SK-N-SH (cell line): ENCODE data around the gene GSC2. TPM values are rescaled to one million over a fixed set of nuclear protein-coding genes. Genes with fewer than 3 reads are reported as not detected.

Source experiments
- CTCF ChIA-PET: fragments of 300-600, 350-600 bp; formaldehyde crosslinking; extraction: SDS; loops from one replicate; lab custom pipeline; 2021; lab: Yijun Ruan, JAX
- POLR2A ChIA-PET: fragments of 350-600 bp; sonication (Branson Sonifier 250); formaldehyde crosslinking; extraction: SDS; loops from one replicate; lab custom pipeline; 2020; ENCODE audit warnings: antibody characterized with exemption, inconsistent platforms; lab: Yijun Ruan, JAX
- DNase-seq: peaks from one replicate; pipeline ENCODE4 v3.0.0; 2012
- H2AFZ ChIP-seq: fragments of 200-600 bp; sonication (generic); 2 replicates; pipeline ENCODE4 v1.8.1; 2016; ENCODE audit warnings: antibody characterized with exemption, mild to moderate bottlenecking, low read depth
- H3F3A ChIP-seq: fragments of 200-600 bp; sonication (generic); replicated peaks from 2 replicates; pipeline ENCODE3; 2016; ENCODE audit warnings: antibody characterized with exemption, mild to moderate bottlenecking; ENCODE audit not compliant: insufficient read depth
- H3K27ac ChIP-seq, 2 experiments: fragments of 200-500 bp in 1 of 2; fragments of 200-600 bp in 1 of 2; sonication (Bioruptor generic) in 1 of 2; sonication (generic), shearing (Covaris generic) in 1 of 2; 2 replicates each; pipeline versions ENCODE4 v1.5.1 to v1.6.1; 2014 to 2016; ENCODE audit warnings: low read depth in 2 of 2, inconsistent platforms in 1 of 2, low read length in 1 of 2, mild to moderate bottlenecking in 1 of 2, mixed read lengths in 1 of 2
- H3K27me3 ChIP-seq: fragments of 200-600 bp; sonication (generic), shearing (Covaris generic); 2 replicates; pipeline ENCODE4 v1.6.1; 2016; ENCODE audit warnings: mixed run types; ENCODE audit not compliant: insufficient read depth
- H3K36me3 ChIP-seq, 2 experiments: fragments of 200-500 bp in 1 of 2; fragments of 200-600 bp in 1 of 2; sonication (Bioruptor generic) in 1 of 2; sonication (generic) in 1 of 2; replicated peaks in 1 of 2; 2 replicates each; pipeline versions ENCODE3 to v1.5.1; 2014 to 2016; ENCODE audit warnings: low read length in 1 of 2, mild to moderate bottlenecking in 1 of 2; ENCODE audit not compliant: insufficient read depth in 2 of 2, control insufficient read depth in 1 of 2
- H3K4me1 ChIP-seq, 2 experiments: fragments of 200-500 bp in 1 of 2; fragments of 200-600 bp in 1 of 2; sonication (Bioruptor generic) in 1 of 2; sonication (generic), shearing (Covaris generic) in 1 of 2; 2 replicates each; pipeline versions ENCODE4 v1.5.1 to v1.6.1; 2014 to 2016; ENCODE audit warnings: low read depth in 1 of 2, low read length in 1 of 2, mixed run types in 1 of 2; ENCODE audit not compliant: insufficient read depth in 2 of 2, control insufficient read depth in 1 of 2
- H3K4me2 ChIP-seq: fragments of 200-600 bp; sonication (generic), shearing (Covaris generic); 2 replicates; pipeline ENCODE4 v1.6.1; 2017; ENCODE audit warnings: mixed run types
- H3K4me3 ChIP-seq, 2 experiments: fragments of 200-500 bp in 1 of 2; fragments of 200-600 bp in 1 of 2; sonication (Bioruptor generic) in 1 of 2; sonication (generic), shearing (Covaris generic) in 1 of 2; 2 replicates each; pipeline versions ENCODE4 v1.5.1 to v1.8.1; 2014 to 2016; ENCODE audit warnings: low read depth in 2 of 2, inconsistent platforms in 1 of 2, low read length in 1 of 2, mild to moderate bottlenecking in 1 of 2, mixed read lengths in 1 of 2, moderate library complexity in 1 of 2
- H3K79me2 ChIP-seq: fragments of 200-600 bp; sonication (generic); 2 replicates; pipeline ENCODE4 v1.8.1; 2017; ENCODE audit warnings: mild to moderate bottlenecking; ENCODE audit not compliant: insufficient read depth
- H3K9ac ChIP-seq: fragments of 200-600 bp; sonication (generic); 2 replicates; pipeline ENCODE4 v1.6.1; 2017; ENCODE audit warnings: mixed run types
- H3K9me2 ChIP-seq: fragments of 200-600 bp; sonication (generic); 2 replicates; pipeline ENCODE4 v1.6.1; 2017; ENCODE audit warnings: mixed run types
- H3K9me3 ChIP-seq: fragments of 200-600 bp; sonication (generic); 2 replicates; pipeline ENCODE4 v1.6.1; 2017; ENCODE audit warnings: mixed run types, mild to moderate bottlenecking, moderate library complexity
- H4K20me1 ChIP-seq: fragments of 200-600 bp; sonication (generic); 2 replicates; pipeline ENCODE4 v1.6.1; 2017; ENCODE audit warnings: mild to moderate bottlenecking, mixed run types; ENCODE audit not compliant: insufficient read depth
- CHD2 ChIP-seq: fragments of 150-350 bp; IDR thresholded peaks from 2 replicates; pipeline ENCODE4 v1.6.1; 2018; ENCODE audit warnings: low read length; ENCODE audit not compliant: partially characterized antibody
- CTCF ChIP-seq: fragments of 200-600 bp; sonication (generic); IDR thresholded peaks from 2 replicates; pipeline ENCODE4 v1.6.1; 2017; ENCODE audit warnings: antibody characterized with exemption, mild to moderate bottlenecking, moderate library complexity
- ELF1 ChIP-seq: IDR thresholded peaks from 2 replicates; pipeline ENCODE4 v1.4.0; 2012
- FOSL2 ChIP-seq: IDR thresholded peaks from 2 replicates; pipeline ENCODE4 v1.4.0; 2012; ENCODE audit warnings: low read depth, mild to moderate bottlenecking, moderate library complexity, borderline replicate concordance
- FOXM1 ChIP-seq: IDR thresholded peaks from 2 replicates; pipeline ENCODE4 v1.4.0; 2012; ENCODE audit warnings: low read depth, mild to moderate bottlenecking
- GATA2 ChIP-seq: sonication (generic); formaldehyde crosslinking; IDR thresholded peaks from 2 replicates; pipeline ENCODE4 v1.5.0; 2020; ENCODE audit warnings: mild to moderate bottlenecking, missing genetic modification reagents
- IRF3 ChIP-seq: fragments of 150-350 bp; IDR thresholded peaks from 2 replicates; pipeline ENCODE4 v1.6.1; 2016; ENCODE audit warnings: mild to moderate bottlenecking, low read depth, low read length
- NRF1 ChIP-seq: IDR thresholded peaks from 2 replicates; pipeline ENCODE4 v1.6.1; 2012; ENCODE audit warnings: low read depth, mild to moderate bottlenecking, low read length
- POLR2AphosphoS5 ChIP-seq: IDR thresholded peaks from 2 replicates; pipeline ENCODE4 v1.6.1; 2012; ENCODE audit warnings: low read depth, low read length
- RCOR1 ChIP-seq: fragments of 150-350 bp; IDR thresholded peaks from 2 replicates; pipeline ENCODE4 v1.6.1; 2017; ENCODE audit warnings: antibody characterized with exemption, low read length
- RFX5 ChIP-seq: IDR thresholded peaks from 2 replicates; pipeline ENCODE4 v1.6.1; 2012; ENCODE audit warnings: mild to moderate bottlenecking, improper control_type of control experiment, low read length
- RXRA ChIP-seq: IDR thresholded peaks from 2 replicates; pipeline ENCODE4 v1.4.0; 2012; ENCODE audit warnings: low read depth, mild to moderate bottlenecking, borderline replicate concordance
- TCF12 ChIP-seq: IDR thresholded peaks from 2 replicates; pipeline ENCODE4 v1.4.0; 2012
- YY1 ChIP-seq: IDR thresholded peaks from 2 replicates; pipeline ENCODE4 v1.4.0; 2012; ENCODE audit warnings: low read depth, mild to moderate bottlenecking
- ZBTB33 ChIP-seq: IDR thresholded peaks from 2 replicates; pipeline ENCODE4 v1.4.0; 2012; ENCODE audit warnings: low read depth, borderline replicate concordance
- WGBS: methylation state at CpG from one replicate; pipeline ENCODE4 v1.1.6; 2017; ENCODE audit warnings: low lambda C conversion rate; 5-methylcytosine and 5-hydroxymethylcytosine counted together
- polyA plus RNA-seq, 3 experiments: library from polyadenylated mRNA; depleted of rRNA; stranded (reverse); fragments of >200 nt; gene quantifications; 2 replicates each; pipeline ENCODE4 v1.2.3, GENCODE V29; 2012

The GSC2 gene
- polyA plus RNA-seq, 1 of the 3 experiments (the other 2 are of a cell fraction), result not detected

GRCh38 chr22:19107730-19108074 is 42.4 kb downstream of the GSC2 start:
- Histone ChIP-seq H4K20me1 (peaks cover 87% of the 10 kb centered on the region), H3K9me2 (no peaks in the 10 kb centered on the region), H3K36me3 (no peaks in the 10 kb centered on the region), H3K4me1 (peaks cover 8 to 10% of the 10 kb centered on the region in 2 experiments; a peak in 2 of 4 replicates), H3F3A (no peaks in the 10 kb centered on the region), H3K79me2 (peaks cover 91% of the 10 kb centered on the region), H3K9me3 (no peaks in the 10 kb centered on the region)
- WGBS, result 94% methylated on average over 8 of the region's 8 CpGs
- CTCF ChIA-PET, result interaction anchor here (2.2 to 4.7 kb wide), 3 partner anchors 8 to 14 kb away, joined by 6 to 14 read pairs (median 9); partner anchors contain the start of gene DGCR2
- no peak for TF ChIP-seq CTCF
- TF ChIP-seq CHD2, result no peak
- no peak for TF ChIP-seq POLR2AphosphoS5
- no peak for TF ChIP-seq FOXM1
- TF ChIP-seq, all 33 proteins: peak for 0
- Histone ChIP-seq H3K27ac (no peak overlapping the region), H3K9ac (no peak overlapping the region), H3K4me3 (no peak overlapping the region), H3K4me2 (no peak overlapping the region), H2AFZ (no peak overlapping the region), H3K27me3 (no peaks in the 10 kb centered on the region)
- no peak for DNase-seq
- POLR2A ChIA-PET, result interaction anchor here (1.0 kb wide), 1 partner anchor 15 kb away, joined by 5 read pairs; the partner anchor contains the start of gene DGCR2

- ChIA-PET POLR2A (no interaction called here), CTCF (interaction anchor here (0.7 to 4.7 kb wide), 5 partner anchors 8 to 42 kb away, joined by 3 to 14 read pairs (median 6); partner anchors contain the start of gene DGCR2)
- Histone ChIP-seq H3K9me2 (no peaks in the 10 kb centered on the region), H3K79me2 (peaks cover 91% of the 10 kb centered on the region), H3K4me1 (peaks cover 8 to 10% of the 10 kb centered on the region in 2 experiments; a peak in 2 of 4 replicates), H3K9ac (no peak overlapping the region), H3K4me2 (no peak overlapping the region), H3K9me3 (no peaks in the 10 kb centered on the region), H3F3A (no peaks in the 10 kb centered on the region), H4K20me1 (peaks cover 81% of the 10 kb centered on the region), H3K27ac (no peak overlapping the region), H3K36me3 (no peaks in the 10 kb centered on the region), H3K4me3 (no peak overlapping the region), H2AFZ (no peak overlapping the region), H3K27me3 (no peaks in the 10 kb centered on the region)
- no peak for DNase-seq
- TF ChIP-seq RFX5 (no peak), GATA2 (CRISPR knock-in tag) (no peak), RXRA (no peak), ELF1 (no peak), IRF3 (no peak), NRF1 (no peak), ZBTB33 (no peak), TCF12 (no peak), RCOR1 (no peak), CTCF (no peak), FOXM1 (no peak), FOSL2 (no peak), YY1 (no peak)
- 100% methylated on average over 3 of the region's 3 CpGs for WGBS
Measured at GRCh38 chr22:19106886-19107729, 43.0 kb downstream of the GSC2 start.
